Effector CD4-positive, alpha-beta T cell (primary cell): ENCODE data around the gene MRPL40.
A peak's percentile ranks its signal among the peaks of the same experiment; 100 is the strongest.

Source experiments
- DNase-seq: peaks from one replicate; pipeline ENCODE4 v3.0.0-alpha.2; 2020
- total RNA-seq: gene quantifications from one replicate; lab custom pipeline; 2026; lab: John Stamatoyannopoulos, UW

MRPL40 gene
- 6.4 reads per million, percentile 24 among the genes with 10 or more reads in this experiment for total RNA-seq

- DNase-seq: peak; percentile 80
Observed at GRCh38 chr22:19432133-19432851, at the start of gene MRPL40. Gene MRPL40, plus strand, starts transcription at chr22:19432545. Its CDS starts 10 bp downstream, at chr22:19432555.

- no peak for DNase-seq
Observed at GRCh38 chr22:19383292-19383691, 49.1 kb upstream of the MRPL40 start.

GRCh38 chr22:19385221-19385906 is 47.0 kb upstream of the MRPL40 start:
- no peak for DNase-seq

GRCh38 chr22:19386248-19386647 is 46.1 kb upstream of the MRPL40 start:
- no peak for DNase-seq

- DNase-seq: no peak
Observed at GRCh38 chr22:19387038-19387437, 45.3 kb upstream of the MRPL40 start.

- DNase-seq: no peak
Observed at GRCh38 chr22:19387575-19387974, 44.8 kb upstream of the MRPL40 start.

GRCh38 chr22:19393704-19394103 is 38.6 kb upstream of the MRPL40 start:
- DNase-seq: no peak

- no peak for DNase-seq
Observed at GRCh38 chr22:19394274-19395050, 37.9 kb upstream of the MRPL40 start.

- DNase-seq: no peak
Observed at GRCh38 chr22:19395276-19395675, 37.1 kb upstream of the MRPL40 start.

GRCh38 chr22:19396561-19396933 is 35.8 kb upstream of the MRPL40 start:
- no peak for DNase-seq

- DNase-seq: no peak
Observed at GRCh38 chr22:19396934-19397733, 35.2 kb upstream of the MRPL40 start.

- DNase-seq: no peak
Observed at GRCh38 chr22:19397734-19398104, 34.6 kb upstream of the MRPL40 start.

GRCh38 chr22:19398206-19398605 is 34.1 kb upstream of the MRPL40 start:
- DNase-seq: no peak

GRCh38 chr22:19398652-19399051 is 33.7 kb upstream of the MRPL40 start:
- no peak for DNase-seq

- DNase-seq: no peak
Observed at GRCh38 chr22:19400881-19401280, 31.5 kb upstream of the MRPL40 start.

GRCh38 chr22:19401483-19401882 is 30.9 kb upstream of the MRPL40 start:
- DNase-seq: no peak

GRCh38 chr22:19402642-19403191 is 29.6 kb upstream of the MRPL40 start:
- DNase-seq: no peak

- DNase-seq: no peak
Observed at GRCh38 chr22:19404676-19405075, 27.7 kb upstream of the MRPL40 start.

- DNase-seq: no peak
Observed at GRCh38 chr22:19405133-19405532, 27.2 kb upstream of the MRPL40 start.

GRCh38 chr22:19405652-19406051 is 26.7 kb upstream of the MRPL40 start:
- DNase-seq: no peak

- no peak for DNase-seq
Observed at GRCh38 chr22:19406281-19406811, 26.0 kb upstream of the MRPL40 start.

GRCh38 chr22:19406846-19407245 is 25.5 kb upstream of the MRPL40 start:
- no peak for DNase-seq
